Lower leg skin (tissue), 4 donors: Measurements from ENCODE around the gene VIT. TPM values are rescaled to one million over a fixed set of nuclear protein-coding genes. Genes with fewer than 3 reads are reported as not detected.

Experiments used
- DNase-seq, 2 donors: peaks; one replicate each; pipeline ENCODE4 v3.0.0-alpha.2; 2019; ENCODE audit warnings: low spot score in 2 of 2
- H3K4me3 ChIP-seq: fragments of 200-600 bp; sonication (generic); 2 replicates; pipeline ENCODE4 v1.5.1; 2017; ENCODE audit warnings: mild to moderate bottlenecking, low read depth; ENCODE audit not compliant: poor library complexity, severe bottlenecking
- CTCF ChIP-seq, 3 donors: fragments of 450-650 bp; IDR thresholded peaks; one replicate each; pipeline ENCODE4 v1.5.1; 2016; ENCODE audit warnings: antibody characterized with exemption in 3 of 3, mild to moderate bottlenecking in 3 of 3, moderate library complexity in 2 of 3
- POLR2A ChIP-seq, 2 donors: fragments of 450-650 bp; IDR thresholded peaks; one replicate each; pipeline ENCODE4 v1.6.1; 2016 to 2017; ENCODE audit warnings: antibody characterized with exemption in 2 of 2, mild to moderate bottlenecking in 1 of 2, moderate library complexity in 1 of 2
- WGBS, 2 donors: methylation state at CpG; one replicate each; pipeline ENCODE4 v1.1.5; 2018; 5-methylcytosine and 5-hydroxymethylcytosine counted together
- intact Hi-C: fragments of 100-400 bp; cut with DNase I; formaldehyde crosslinking; loops from one replicate; pipeline ENCODE4 v1.15.0; 2023; ENCODE audit warnings: low total_unique reads
- total RNA-seq, 4 donors: library from RNA; depleted of rRNA; stranded (reverse); fragments of >200 nt; gene quantifications; one replicate each; pipeline ENCODE4 v1.1.0, GENCODE V29; 2016

The VIT gene
- total RNA-seq, 4 donors from 2014 or later, result 10.0 to 23.7 (median 13.8) TPM

- 46 to 67% methylated on average over 1 of the region's 1 CpG for WGBS, 2 donors
- intact Hi-C loops, result no loop called here
- no peak overlapping the region for H3K4me3 ChIP-seq
- DNase-seq, result no peak
- no peak for TF ChIP-seq POLR2A (IDR thresholded peaks at IDR 0.05)
- TF ChIP-seq CTCF (IDR thresholded peaks at IDR 0.05), result no peak
Observed at GRCh38 chr2:36658277-36658748, 38.2 kb upstream of the VIT start.

- TF ChIP-seq POLR2A (IDR thresholded peaks at IDR 0.05), result no peak
- TF ChIP-seq CTCF (IDR thresholded peaks at IDR 0.05), result no peak
- H3K4me3 ChIP-seq, result no peak overlapping the region
- intact Hi-C loops, result no loop called here
- 75 to 97% methylated on average over 2 of the region's 2 CpGs for WGBS, 2 donors
- DNase-seq, result no peak
Observed at GRCh38 chr2:36659218-36659617, 37.3 kb upstream of the VIT start.

GRCh38 chr2:36659872-36660312 is 36.6 kb upstream of the VIT start:
- intact Hi-C loops, result no loop called here
- TF ChIP-seq CTCF (IDR thresholded peaks at IDR 0.05), result no peak
- no peak for TF ChIP-seq POLR2A (IDR thresholded peaks at IDR 0.05)
- DNase-seq, result no peak
- H3K4me3 ChIP-seq, result no peak overlapping the region

- TF ChIP-seq POLR2A (IDR thresholded peaks at IDR 0.05) (no peak), CTCF (IDR thresholded peaks at IDR 0.05) (no peak)
- intact Hi-C loops, result no loop called here
- H3K4me3 ChIP-seq, result no peak overlapping the region
- WGBS, 2 donors, result 91 to 92% methylated on average over 8 of the region's 8 CpGs
- DNase-seq, result no peak
Observed at GRCh38 chr2:36662638-36663037, 33.9 kb upstream of the VIT start.

- no peak overlapping the region for H3K4me3 ChIP-seq
- TF ChIP-seq POLR2A (IDR thresholded peaks at IDR 0.05) (no peak), CTCF (IDR thresholded peaks at IDR 0.05) (no peak)
- 73 to 76% methylated on average over 2 of the region's 2 CpGs for WGBS, 2 donors
- intact Hi-C loops, result no loop called here
- DNase-seq, result no peak
Observed at GRCh38 chr2:36663295-36663694, 33.2 kb upstream of the VIT start.
